Upper lobe of left lung (tissue), 6 donors: ENCODE measurements around the gene MRM3. TPM values are rescaled to one million over a fixed set of nuclear protein-coding genes. Genes with fewer than 3 reads are reported as not detected.
A peak's percentile ranks its signal among the peaks of the same experiment; 100 is the strongest.
"Not testable (repeated sequence)": the region's sequence is repeated elsewhere in the genome, so short reads cannot be mapped to it uniquely, and the experiment has no call there.

ENCODE experiments used
- ATAC-seq, 2 donors: fragments of 200-7000 bp; cut with Tn5 transposase; one replicate each; pipeline ENCODE4 v1.9.1; 2022; ENCODE audit warnings: mild to moderate bottlenecking in 2 of 2, moderate library complexity in 2 of 2; ENCODE audit not compliant: low FRiP score in 2 of 2
- DNase-seq, 2 donors: peaks; one replicate each; pipeline ENCODE4 v3.0.0-alpha.2; 2019 to 2020
- H3K27ac ChIP-seq, 4 donors: fragments of 200-600 bp; sonication (generic); one replicate each; pipeline ENCODE4 v1.5.1; 2016 to 2019
- H3K27me3 ChIP-seq, 4 donors: fragments of 200-600 bp; sonication (generic); one replicate each; pipeline ENCODE4 v1.5.1; 2017 to 2019
- H3K36me3 ChIP-seq, 4 donors: fragments of 200-600 bp; sonication (generic); one replicate each; pipeline ENCODE4 v1.5.1; 2016 to 2019
- H3K4me1 ChIP-seq, 4 donors: fragments of 200-600 bp; sonication (generic); one replicate each; pipeline ENCODE4 v1.5.1; 2018 to 2019
- H3K4me3 ChIP-seq, 4 donors: fragments of 200-600 bp; sonication (generic); one replicate each; pipeline ENCODE4 v1.5.1; 2017 to 2019; ENCODE audit warnings: mild to moderate bottlenecking in 2 of 4, moderate library complexity in 1 of 4
- H3K9me3 ChIP-seq, 4 donors: fragments of 200-600 bp; sonication (generic); one replicate each; pipeline ENCODE4 v1.5.1; 2018 to 2019
- EP300 ChIP-seq, 4 donors: sonication (generic); formaldehyde crosslinking; IDR thresholded peaks; one replicate each; pipeline ENCODE4 v1.5.1; 2017; ENCODE audit warnings: antibody characterized with exemption in 4 of 4, control low read depth in 2 of 4
- POLR2A ChIP-seq, 4 donors: fragments of 450-650 bp; IDR thresholded peaks; one replicate each; pipeline ENCODE4 v1.5.1; 2016 to 2017; ENCODE audit warnings: antibody characterized with exemption in 4 of 4, mild to moderate bottlenecking in 2 of 4
- POLR2AphosphoS5 ChIP-seq, 2 donors: sonication (generic); formaldehyde crosslinking; IDR thresholded peaks; one replicate each; pipeline ENCODE4 v1.5.1; 2017; ENCODE audit warnings: antibody characterized with exemption in 2 of 2
- WGBS, 2 donors: methylation state at CpG; one replicate each; pipeline ENCODE4 v1.1.5; 2017 to 2018; 5-methylcytosine and 5-hydroxymethylcytosine counted together
- total RNA-seq, 6 donors: library from RNA; depleted of rRNA in 4 of 6; stranded (reverse); fragments of >200 nt in 4 of 6; gene quantifications; one replicate each; pipeline versions ENCODE4 v1.1.0 to v1.2.1, GENCODE V29; 2016 to 2021
- TF ChIP-seq, protein P1 (sequence below), 6 experiments: fragments of 450-650 bp in 4 of 6; fragments of 200-600 bp in 2 of 6; sonication (generic) in 2 of 6; IDR thresholded peaks; one replicate each; pipeline ENCODE4 v1.5.1; 2016 to 2019; ENCODE audit warnings: antibody characterized with exemption in 6 of 6
- donor health status: DM: no; HTN: no; CAD: no; lungs with moderate emphysema.
- donor health status: DM: no; HTN: yes; CAD: no; lungs with severe emphysema.

MRM3 gene
- total RNA-seq, 6 donors from 2014 or later, result 9.8 to 17.8 (median 13.2) TPM

DNA sequence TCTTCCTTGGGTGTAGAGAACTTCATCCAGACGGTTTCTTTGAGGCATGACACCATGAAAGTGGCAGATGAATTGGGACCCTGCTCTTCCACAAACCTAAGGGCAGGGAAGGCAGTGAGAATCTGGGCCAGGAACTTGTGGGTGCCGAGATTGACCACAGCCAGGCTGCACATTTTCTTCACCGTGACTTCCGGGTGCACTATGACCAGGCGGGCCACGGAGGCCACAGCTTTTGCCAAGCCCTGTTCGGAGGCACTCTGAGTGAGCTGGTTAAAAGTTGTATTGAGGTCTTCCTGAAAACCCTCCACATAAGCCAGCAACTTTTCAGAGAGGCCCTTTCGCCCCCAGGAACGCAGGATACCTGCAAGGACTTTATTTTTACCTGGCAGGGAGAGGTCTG is 36.0 kb upstream of the MRM3 start:
- WGBS, 2 donors, result 91 to 92% methylated on average over 7 to 9 of the region's 9 CpGs
- H3K36me3 ChIP-seq, result peaks cover 17 to 67% (median 42%) of the 10 kb centered on the region in 4 donors
- no peak overlapping the region for H3K4me3 ChIP-seq
- H3K4me1 ChIP-seq, result peaks cover 6 to 12% (median 10%) of the 10 kb centered on the region in 4 donors
- DNase-seq (no peak), ATAC-seq (no peak)
- no peak for TF ChIP-seq EP300 (IDR thresholded peaks at IDR 0.05)
- TF ChIP-seq, protein P1, sequence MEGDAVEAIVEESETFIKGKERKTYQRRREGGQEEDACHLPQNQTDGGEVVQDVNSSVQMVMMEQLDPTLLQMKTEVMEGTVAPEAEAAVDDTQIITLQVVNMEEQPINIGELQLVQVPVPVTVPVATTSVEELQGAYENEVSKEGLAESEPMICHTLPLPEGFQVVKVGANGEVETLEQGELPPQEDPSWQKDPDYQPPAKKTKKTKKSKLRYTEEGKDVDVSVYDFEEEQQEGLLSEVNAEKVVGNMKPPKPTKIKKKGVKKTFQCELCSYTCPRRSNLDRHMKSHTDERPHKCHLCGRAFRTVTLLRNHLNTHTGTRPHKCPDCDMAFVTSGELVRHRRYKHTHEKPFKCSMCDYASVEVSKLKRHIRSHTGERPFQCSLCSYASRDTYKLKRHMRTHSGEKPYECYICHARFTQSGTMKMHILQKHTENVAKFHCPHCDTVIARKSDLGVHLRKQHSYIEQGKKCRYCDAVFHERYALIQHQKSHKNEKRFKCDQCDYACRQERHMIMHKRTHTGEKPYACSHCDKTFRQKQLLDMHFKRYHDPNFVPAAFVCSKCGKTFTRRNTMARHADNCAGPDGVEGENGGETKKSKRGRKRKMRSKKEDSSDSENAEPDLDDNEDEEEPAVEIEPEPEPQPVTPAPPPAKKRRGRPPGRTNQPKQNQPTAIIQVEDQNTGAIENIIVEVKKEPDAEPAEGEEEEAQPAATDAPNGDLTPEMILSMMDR (IDR thresholded peaks at IDR 0.05), result no peak
- H3K9me3 ChIP-seq, result no peaks in the 10 kb centered on the region
- H3K27me3 ChIP-seq, result no peaks in the 10 kb centered on the region
- no peak overlapping the region for H3K27ac ChIP-seq

DNA sequence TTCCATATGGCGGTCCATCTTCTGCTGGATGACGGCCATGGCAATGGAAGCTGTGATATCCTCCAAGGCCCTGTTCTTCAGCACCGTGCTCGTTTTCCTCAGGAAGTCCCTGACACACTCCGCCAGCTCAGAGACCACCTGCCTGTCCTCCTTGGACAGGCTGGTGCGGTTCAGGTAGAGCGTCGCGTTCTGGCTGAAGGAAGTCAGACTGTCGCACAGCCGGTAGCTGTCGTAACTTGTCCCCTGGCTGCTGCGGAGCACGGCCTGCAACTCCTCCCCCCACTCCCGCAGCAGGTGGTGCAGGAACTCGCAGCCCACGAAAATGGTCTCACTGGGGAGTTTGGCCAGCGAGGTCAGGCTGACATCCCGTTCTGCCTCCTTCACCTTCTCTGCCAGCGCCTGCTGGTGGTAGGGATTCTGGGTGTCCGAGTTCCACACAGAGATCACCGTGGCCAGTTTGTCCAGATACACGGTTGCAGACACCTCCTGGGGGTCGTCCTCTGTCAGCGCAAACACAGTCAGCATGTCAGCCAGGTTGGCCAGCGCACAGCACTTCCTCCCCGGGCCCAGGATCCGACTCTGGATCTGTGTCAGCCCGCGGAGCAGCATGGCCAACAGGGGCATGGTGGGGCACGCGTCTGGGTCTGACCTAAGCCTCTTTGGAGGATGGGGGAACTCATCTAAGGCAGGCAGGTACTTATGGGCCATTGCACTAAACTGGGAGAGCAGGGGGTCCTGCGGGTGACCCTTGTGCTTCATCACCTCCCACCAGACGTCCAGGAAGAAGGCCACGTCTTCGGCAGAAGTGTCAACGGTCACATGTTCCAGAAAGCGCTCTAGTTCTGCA is 35.1 kb upstream of the MRM3 start:
- H3K36me3 ChIP-seq, result peaks cover 17 to 59% (median 35%) of the 10 kb centered on the region in 4 donors

DNA sequence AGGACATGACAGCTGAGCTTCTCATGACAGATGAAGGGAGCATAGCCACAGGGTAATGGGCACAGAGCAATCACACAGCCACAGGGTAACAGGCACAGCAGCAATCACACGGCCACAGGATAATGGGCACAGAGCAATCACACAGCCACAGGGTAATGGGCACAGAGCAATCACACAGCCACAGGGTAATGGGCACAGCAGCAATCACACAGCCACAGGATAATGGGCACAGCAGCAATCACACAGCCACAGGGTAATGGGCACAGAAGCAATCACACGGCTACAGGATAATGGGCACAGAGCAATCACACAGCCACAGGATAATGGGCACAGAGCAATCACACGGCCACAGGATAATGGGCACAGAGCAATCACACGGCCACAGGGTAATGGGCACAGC is 33.5 kb upstream of the MRM3 start:
- not testable (repeated sequence) for DNase-seq, H3K27ac ChIP-seq, ATAC-seq, H3K9me3 ChIP-seq, H3K4me3 ChIP-seq, H3K27me3 ChIP-seq
- WGBS, 2 donors, result 82 to 100% methylated on average over 4 of the region's 4 CpGs
- H3K4me1 ChIP-seq, result peaks cover 13 to 26% (median 15%) of the 10 kb centered on the region in 4 donors
- H3K36me3 ChIP-seq, result peaks cover 17 to 44% (median 32%) of the 10 kb centered on the region in 4 donors

More for the DNA sequence above, 35.1 kb upstream of the MRM3 start:
- DNase-seq, result peak in 1 of 2 donors; percentile 48
- no peaks in the 10 kb centered on the region for H3K27me3 ChIP-seq
- peaks cover 10 to 20% (median 14%) of the 10 kb centered on the region in 4 donors for H3K4me1 ChIP-seq
- 89 to 92% methylated on average over 38 of the region's 38 CpGs for WGBS, 2 donors
- H3K4me3 ChIP-seq, result no peak overlapping the region
- H3K9me3 ChIP-seq, result no peaks in the 10 kb centered on the region
- no peak for ATAC-seq
- H3K27ac ChIP-seq, result no peak overlapping the region
- TF ChIP-seq, protein P1 (IDR thresholded peaks at IDR 0.05), result no peak

DNA sequence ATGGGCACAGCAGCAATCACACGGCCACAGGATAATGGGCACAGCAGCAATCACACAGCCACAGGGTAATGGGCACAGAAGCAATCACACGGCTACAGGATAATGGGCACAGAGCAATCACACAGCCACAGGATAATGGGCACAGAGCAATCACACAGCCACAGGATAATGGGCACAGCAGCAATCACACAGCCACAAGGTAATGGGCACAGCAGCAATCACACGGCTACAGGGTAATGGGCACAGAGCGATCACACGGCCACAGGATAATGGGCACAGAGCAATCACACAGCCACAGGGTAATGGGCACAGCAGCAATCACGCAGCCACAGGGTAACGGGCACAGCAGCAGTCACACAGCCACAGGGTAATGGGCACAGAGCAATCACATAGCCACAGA is 32.8 kb upstream of the MRM3 start:
- not testable (repeated sequence) for H3K27me3 ChIP-seq, DNase-seq, H3K9me3 ChIP-seq, H3K27ac ChIP-seq, H3K4me3 ChIP-seq, ATAC-seq
- peaks cover 13 to 26% (median 15%) of the 10 kb centered on the region in 4 donors for H3K4me1 ChIP-seq
- 90% methylated on average over 7 of the region's 7 CpGs; no CpG with 5 or more reads in 1 of the 2 donors for WGBS, 2 donors
- peaks cover 17 to 38% (median 30%) of the 10 kb centered on the region in 4 donors for H3K36me3 ChIP-seq

DNA sequence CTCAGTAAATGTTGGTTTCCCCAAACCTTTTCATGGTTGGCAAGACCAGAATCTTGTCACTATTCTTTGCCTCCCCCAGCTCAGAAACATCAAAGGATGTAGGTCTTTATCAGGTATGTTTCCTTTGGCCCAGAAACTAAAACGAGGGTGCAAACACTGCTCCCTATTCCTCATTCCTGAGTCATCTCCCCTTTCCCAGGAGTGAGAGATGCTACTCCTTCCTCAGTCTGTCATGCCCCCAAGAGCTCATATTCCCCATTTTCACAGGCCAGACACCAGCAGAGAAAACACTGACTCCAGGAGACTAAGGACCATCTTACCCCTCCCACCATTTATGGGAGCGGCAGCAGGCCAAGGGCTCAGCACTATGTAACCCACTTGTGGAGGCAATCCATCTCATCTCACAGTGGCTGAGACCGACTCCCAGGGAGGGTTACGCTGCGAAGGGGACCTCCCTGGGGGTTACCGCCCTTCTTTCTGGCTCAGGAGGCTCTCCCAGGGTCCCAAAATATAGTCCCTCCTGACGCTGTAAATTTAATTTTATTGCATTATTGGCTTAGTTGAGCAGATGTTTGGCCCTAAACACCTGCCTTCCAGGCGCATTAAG is 31.6 kb upstream of the MRM3 start:
- WGBS, 2 donors, result 75 to 86% methylated on average over 8 of the region's 8 CpGs
- H3K9me3 ChIP-seq, result no peaks in the 10 kb centered on the region
- H3K27ac ChIP-seq, result no peak overlapping the region
- H3K36me3 ChIP-seq, result peaks cover 13 to 26% (median 19%) of the 10 kb centered on the region in 4 donors
- TF ChIP-seq POLR2A (IDR thresholded peaks at IDR 0.05) (no peak), POLR2AphosphoS5 (IDR thresholded peaks at IDR 0.05) (no peak), EP300 (IDR thresholded peaks at IDR 0.05) (no peak)
- TF ChIP-seq, protein P1 (IDR thresholded peaks at IDR 0.05), result no peak
- peak overlapping the region in 1 of 4 donors; percentile 95 for H3K4me3 ChIP-seq
- ATAC-seq (no peak), DNase-seq (no peak)
- H3K27me3 ChIP-seq, result no peaks in the 10 kb centered on the region
- H3K4me1 ChIP-seq, result peaks cover 13 to 26% (median 15%) of the 10 kb centered on the region in 4 donors
